ENCODE results near the gene HAS3.

GRCh38 chr16:69057400-69058378, 47.8 kb upstream of the HAS3 start:
- TF ChIP-seq CTCF (IDR thresholded peaks at IDR 0.05) (no peak), POLR2AphosphoS5 (IDR thresholded peaks at IDR 0.05; ENCODE audit: low read depth, low read length) (no peak), TCF7L2 (IDR thresholded peaks at IDR 0.05; ENCODE audit: low read depth, low read length) (no peak)
